Fibroblast of skin of abdomen (primary cell): ENCODE results near the gene PDLIM3.
"Not testable (repeated sequence)": the region's sequence is repeated elsewhere in the genome, so short reads cannot be mapped to it uniquely, and the experiment has no call there.

Experiments
- DNase-seq: peaks from one replicate; pipeline ENCODE4 v3.0.0-alpha.2; 2013

The PDLIM3 gene

DNA sequence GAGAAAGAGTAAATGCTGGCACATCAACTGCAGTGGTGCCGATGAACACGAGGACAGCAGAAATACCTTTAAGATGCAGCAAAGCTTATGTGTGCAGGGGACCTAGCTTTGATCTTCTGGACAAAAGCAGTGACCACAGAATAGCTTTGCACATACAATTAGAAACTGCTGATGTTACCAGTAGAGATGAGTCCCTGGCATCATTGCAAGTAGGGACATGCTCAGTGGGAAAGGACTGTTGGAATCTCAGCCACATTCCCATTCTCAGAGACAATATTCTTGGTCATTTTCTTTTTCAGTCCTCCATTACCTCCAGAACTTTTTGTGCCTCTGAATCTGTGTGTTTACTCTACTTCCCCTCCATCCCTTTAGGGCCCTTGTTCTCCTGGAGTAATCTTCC, 16.9 kb upstream of the PDLIM3 start:
- DNase-seq = no peak

DNA sequence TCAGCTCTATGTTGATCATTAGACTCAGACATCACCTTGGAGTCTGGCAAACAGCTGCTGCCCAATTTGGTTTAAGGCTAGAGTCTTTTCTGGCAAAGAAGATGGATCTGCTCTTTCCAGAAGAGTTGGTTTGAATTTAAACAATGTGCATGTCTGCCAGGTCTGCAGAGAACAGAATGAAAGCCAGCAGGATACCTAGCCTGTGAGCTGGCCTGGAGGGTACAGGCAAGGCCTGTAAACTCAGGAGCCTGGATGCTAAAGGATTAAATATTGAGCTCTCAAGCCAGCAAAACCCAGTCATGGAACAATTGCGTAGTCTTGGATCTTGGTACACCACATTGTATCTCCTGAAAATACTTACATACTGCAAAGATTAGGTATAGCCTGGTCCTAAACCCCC, 15.6 kb upstream of the PDLIM3 start:
- no peak for DNase-seq

DNA sequence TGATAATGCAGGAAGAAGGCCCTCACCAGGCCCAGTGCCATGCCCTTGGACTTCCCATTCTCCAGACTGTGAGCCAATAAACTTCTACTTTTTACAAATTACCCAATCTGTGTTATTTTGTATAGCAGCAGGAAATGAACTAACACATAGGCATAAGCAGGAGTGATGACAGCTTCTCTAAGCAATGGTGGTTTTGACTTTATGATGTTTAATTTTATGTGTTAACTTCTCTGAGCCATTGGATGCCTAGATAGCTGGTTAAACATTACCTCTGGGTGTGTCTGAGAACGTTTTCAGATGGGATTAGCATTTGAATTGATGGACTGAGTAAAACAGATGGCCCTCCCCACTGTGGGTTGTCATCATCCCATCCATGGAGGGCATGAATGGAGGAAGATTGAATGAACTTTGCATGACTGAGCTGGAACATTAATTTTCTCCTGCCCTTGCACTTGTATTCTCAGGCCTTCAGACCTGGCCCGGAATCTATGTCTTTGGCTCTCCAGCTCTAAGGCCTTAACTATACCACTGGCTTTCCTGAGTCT, 13.9 kb upstream of the PDLIM3 start:
- DNase-seq = no peak

DNA sequence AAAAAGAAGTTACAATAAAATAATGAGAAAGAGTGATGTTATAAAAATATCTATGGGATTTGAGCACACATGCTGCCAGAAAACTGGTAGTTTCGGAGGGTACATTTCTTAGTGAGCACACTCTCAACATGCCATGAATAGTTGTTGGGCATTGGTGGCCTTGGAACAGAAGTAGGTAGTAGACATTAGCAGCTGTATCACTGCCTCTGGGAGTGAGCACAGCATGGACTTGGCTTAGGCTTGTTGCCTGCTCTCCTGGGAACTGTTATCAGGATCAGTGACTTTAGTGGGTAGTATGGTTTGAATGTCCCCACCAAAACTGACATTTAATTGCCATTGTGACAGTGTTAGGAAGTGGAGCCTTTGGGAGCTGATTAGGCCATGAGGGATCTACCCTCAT, 13.3 kb upstream of the PDLIM3 start:
- no peak for DNase-seq

DNA sequence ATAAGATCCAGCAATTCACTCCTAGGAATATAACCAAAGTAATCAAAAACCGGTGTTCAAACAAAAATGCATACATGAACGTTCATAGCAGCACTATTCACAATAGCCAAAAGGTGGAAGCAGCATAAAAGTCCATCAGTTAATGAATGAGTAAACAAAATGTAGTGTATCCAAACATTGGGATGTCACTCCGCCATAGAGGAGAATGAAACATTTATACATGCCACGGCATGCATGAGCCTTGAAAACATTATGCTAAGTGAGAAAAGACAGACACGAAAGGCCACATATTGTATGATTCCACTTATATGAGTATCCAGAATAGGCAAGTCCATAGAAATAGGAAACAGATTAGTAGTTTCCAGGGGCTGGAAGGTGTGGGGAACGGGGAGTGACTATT, 11.0 kb upstream of the PDLIM3 start:
- DNase-seq = no peak

- DNase-seq = peak; percentile 35
Observed at GRCh38 chr4:185542626-185543315, 7.5 kb upstream of the PDLIM3 start.

DNA sequence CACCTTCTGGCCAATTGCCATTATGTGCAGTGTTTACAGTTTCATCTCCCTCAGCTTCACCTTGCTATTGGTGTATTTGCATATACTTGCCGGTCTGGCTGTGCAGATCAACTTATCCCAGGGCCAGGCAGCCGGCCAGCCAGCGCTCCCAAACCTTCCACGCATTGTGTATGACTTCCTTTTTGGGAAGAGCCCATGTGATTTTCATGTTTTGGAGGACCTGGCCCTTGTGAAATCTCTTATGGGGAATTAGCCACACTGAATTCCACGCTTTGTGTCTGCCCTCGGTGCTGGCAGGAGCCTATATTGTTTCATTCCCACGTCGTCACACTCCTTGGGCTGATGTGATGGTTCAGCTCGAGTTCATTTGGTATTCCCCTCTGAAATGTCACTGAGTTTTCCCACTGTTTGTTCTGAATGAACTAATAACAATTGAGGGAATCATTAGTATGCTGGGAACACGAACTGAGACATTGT, 6.0 kb upstream of the PDLIM3 start:
- DNase-seq = no peak

DNA sequence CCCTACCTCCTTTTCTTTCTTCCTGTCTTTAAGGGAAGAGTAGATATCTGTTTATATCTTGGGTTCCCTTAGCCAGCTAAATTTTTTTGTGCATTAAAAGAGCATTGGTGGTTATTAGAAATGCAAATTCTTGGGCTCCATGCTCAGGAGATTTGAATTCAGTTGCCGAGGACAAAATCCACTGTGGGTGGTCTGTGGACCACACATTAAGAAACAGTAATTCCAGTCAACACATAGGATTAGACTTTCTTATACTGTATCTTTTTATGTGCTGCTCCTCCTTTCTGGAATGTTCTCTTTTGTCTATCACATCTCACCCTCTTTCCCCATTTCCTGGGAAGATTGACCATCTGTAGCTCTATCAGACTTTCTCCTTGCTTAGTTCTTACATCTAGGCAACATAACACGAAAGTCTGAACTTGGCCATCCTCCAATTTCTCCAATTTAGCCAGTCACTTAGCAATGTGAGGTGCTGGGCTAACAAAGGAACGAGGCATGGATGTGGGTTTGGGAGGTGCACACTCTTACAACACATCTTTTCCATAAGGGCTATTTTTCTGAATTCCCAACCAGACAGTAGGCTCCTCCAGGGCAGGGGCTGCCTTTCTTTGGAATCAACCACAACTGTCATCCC, 5.3 kb upstream of the PDLIM3 start:
- no peak for DNase-seq

DNA sequence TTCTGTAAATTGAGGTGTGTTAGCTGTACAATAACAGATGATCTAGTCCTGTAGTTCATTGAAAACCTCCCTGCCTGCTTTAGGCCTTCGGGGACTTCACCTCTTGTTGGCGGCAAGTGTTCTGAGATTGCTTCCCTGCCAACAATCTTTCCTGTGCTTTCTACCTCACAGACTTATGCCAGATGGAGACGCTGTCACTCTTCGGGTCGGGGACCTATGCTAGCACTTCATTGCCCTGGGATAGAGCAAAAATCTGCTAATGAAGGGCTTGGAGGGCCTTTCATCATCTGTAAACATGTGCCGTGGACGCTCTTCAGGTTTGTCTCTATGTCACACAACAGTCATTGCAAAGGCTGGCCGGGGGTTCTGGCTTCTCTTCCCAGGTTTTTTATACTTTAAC, 4.7 kb upstream of the PDLIM3 start:
- no peak for DNase-seq

- DNase-seq = no peak
Observed at GRCh38 chr4:185538806-185539205, 3.5 kb upstream of the PDLIM3 start.

- DNase-seq = no peak
Observed at GRCh38 chr4:185536411-185536709, 1.1 kb upstream of the PDLIM3 start.

DNA sequence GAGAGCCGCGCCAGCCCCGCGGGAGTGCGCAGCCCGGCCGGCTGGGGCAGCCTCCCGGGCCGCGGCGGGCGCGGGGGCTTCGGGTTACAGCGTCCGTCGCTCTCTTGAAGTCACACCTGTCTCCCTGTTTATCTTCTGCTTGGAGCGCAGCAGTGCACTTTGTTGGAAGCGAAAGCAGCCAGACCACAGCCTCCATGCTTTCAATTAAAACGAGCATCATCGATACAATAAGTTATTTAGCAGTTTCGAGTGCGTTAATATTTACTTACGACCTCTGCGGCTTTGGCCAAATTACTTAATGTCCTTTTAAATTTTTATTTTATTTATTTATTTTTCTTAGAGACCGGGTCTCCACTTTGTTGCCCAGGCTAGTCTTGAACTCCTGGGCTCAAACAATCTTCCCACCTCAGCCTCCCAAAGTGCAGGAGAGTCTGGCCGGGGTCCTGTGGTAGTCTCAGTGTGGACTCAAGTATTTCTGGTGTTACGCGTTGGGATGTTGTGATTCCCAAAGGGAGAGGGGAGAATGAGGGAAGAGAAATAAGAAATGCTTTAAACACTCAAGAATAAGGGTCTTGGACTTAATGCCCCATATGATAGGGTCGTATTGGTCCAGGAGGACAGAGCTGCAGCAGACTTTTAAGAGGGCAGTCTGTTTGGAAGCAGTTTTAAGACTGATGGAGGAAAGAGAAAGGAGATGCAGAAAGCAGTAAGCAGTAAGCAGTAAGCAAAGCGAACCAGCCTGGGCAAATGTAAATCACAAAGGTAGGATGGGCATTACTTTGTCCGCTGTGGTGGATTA, 504 bp upstream of the PDLIM3 start:
- DNase-seq = no peak

- DNase-seq = no peak
Observed at GRCh38 chr4:185534511-185534865, 819 bp downstream of the PDLIM3 start.

DNA sequence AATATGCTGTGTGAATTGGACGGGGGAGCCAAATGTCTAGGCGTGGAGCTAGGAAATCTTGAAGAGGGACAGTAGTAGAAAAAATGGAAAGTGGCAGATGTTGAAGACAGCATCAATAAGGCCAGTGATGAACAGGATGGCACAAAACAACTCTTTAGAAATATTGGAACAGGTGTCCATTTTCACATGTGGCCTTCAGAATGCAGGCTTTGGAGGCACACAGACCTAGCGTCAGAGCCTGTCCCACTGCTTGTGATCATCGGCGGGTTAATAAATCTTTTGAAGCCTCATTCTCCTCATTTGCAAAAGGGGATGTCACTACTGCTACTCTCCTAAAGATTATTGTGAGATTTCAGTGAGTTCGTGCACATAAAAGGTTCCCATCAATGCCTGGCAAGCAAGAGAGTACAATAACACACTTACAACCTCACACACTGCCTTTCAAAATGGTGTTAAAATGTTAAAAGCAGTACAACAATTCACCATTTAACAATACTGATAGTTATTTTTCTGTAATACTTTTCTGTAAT, 2.4 kb downstream of the PDLIM3 start:
- DNase-seq = no peak

DNA sequence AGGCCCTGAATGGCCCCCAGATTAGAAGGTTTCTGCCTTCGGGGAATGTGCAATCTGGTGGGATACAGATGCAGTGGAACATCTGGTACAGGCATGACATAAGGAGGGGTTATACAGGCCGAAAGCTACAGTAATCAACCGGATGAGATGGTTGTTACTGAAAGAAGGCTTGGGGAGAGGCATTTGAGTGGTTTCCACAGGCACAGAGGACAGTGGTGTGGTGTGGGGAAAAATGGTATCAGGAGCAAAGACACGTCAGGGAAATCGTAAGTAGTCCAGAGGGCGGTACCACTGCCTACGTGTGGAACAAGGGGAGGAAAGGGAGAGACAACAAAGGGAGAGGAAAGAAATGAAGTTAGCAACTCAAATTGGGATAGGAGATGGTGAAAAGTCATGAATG, 3.0 kb downstream of the PDLIM3 start:
- no peak for DNase-seq

- not testable (repeated sequence) for DNase-seq
Observed at GRCh38 chr4:185531654-185532053, 3.7 kb downstream of the PDLIM3 start.

DNA sequence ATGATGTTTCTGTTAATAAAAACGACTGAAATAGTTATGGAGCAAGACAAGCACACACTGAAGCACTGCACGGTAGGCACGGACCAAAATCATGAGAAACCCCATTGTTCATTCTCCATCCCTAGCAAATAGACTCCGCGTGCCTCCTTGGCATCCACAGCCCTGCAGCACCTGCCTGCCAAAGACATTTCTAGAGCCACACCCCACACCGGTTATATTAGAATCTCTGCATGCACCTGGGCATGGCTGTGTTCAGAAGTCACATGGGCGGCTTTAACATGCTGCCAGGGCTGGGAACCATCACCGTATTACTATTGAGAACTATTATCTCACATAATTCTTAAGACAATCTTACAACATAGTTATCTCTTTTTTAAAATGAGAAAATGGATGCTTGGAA, 5.9 kb downstream of the PDLIM3 start:
- no peak for DNase-seq

- peak; percentile 41 for DNase-seq
Observed at GRCh38 chr4:185524888-185525863, 10.1 kb downstream of the PDLIM3 start.

DNA sequence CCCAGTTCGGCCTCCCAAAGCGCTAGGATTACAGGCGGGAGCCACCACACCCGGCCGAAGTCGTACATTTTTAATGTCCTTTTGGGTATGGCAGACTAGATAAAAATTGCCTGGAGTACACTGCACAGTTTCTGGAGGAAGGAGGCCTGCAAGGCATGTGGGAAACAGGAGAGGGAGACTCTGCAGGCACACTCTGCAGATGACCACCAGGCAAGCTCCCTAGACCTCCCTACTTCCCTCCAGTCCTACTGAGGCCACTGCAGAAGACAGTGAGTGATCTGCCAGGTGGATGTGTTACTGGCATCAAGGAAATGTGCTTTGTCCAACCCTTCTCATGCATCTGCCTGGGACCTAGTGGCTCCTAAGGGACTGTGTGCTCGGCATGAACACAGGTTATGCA, 11.4 kb downstream of the PDLIM3 start:
- DNase-seq = no peak

DNA sequence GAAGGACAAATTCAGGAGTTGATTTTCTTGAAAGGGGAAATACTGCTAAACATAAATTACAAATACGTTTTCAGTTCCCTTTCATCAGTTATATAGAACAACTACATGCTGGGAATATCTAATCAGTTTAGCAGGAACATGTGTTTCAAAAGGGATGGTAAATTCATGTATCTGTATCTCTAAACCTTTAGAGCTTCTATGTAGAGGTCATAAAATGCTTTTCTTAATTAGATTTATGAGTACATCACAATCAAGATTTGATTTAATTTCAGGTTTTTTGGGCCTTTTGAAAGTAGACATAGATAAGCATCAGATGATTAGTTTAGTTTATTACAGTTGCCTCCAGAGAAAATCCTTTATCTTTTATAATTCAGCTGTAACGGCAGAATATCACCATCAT, 12.9 kb downstream of the PDLIM3 start:
- DNase-seq = no peak

DNA sequence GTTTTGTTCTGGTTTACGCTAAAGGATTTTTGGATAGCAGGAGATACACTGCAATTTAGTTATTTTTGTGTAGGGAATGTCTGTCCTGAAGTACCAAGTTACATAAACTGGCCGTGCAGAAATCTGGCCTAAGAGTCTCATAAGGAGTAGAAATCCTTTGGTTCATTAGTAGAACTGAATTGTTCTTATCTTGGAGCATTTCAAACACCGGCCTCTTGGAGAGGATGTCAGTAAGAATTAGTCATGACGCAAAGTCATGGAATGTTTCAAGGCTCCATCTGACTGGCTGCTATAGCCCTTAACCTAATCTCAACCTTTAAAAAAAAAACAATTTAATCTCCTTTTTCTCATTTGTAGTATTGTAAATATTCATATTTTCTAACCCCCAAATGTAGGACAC, 15.2 kb downstream of the PDLIM3 start:
- DNase-seq = no peak

DNA sequence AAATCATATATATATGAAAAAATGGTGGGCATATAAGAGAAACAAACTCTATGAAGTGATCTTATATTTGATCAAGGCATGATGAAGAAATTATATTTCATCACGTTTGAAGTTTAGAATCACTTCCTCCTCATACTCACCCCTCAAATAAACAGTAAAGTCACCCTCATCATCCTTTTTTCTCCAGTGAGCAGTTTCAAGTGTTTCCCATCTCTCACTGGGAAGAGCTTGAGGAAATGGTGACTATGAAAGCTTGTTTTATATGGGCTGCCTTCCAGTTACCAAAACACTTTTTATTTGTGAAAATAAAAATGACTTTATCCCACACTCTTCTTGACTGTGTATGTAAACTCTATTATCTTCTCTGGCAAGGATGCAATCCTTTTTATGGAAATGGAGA, 16.8 kb downstream of the PDLIM3 start:
- no peak for DNase-seq
